Memory B cell (primary cell): ENCODE results near the gene EBLN1.
"Not testable (repeated sequence)": the region's sequence is repeated elsewhere in the genome, so short reads cannot be mapped to it uniquely, and the experiment has no call there.

Experiments
- ATAC-seq: fragments of 150-1000 bp; cut with Tn5 transposase; 2 replicates; pipeline ENCODE4 v1.10.0; 2021; ENCODE audit warnings: low read depth, mild to moderate bottlenecking, moderate library complexity
- DNase-seq, 2 donors: peaks; one replicate each; pipeline ENCODE4 v3.0.0; 2022; ENCODE audit warnings: low spot score in 2 of 2
- H3K27ac Mint-ChIP-seq: one replicate; pipeline ENCODE4 v1.8.0; 2022; ENCODE audit warnings: mild to moderate bottlenecking, moderate library complexity, mixed read lengths
- H3K27me3 Mint-ChIP-seq: one replicate; pipeline ENCODE4 v1.8.0; 2022; ENCODE audit warnings: mixed read lengths
- H3K36me3 Mint-ChIP-seq: one replicate; pipeline ENCODE4 v1.8.0; 2022; ENCODE audit warnings: mild to moderate bottlenecking, mixed read lengths
- H3K4me1 Mint-ChIP-seq: one replicate; pipeline ENCODE4 v1.8.0; 2022; ENCODE audit warnings: mixed read lengths
- H3K4me3 Mint-ChIP-seq: one replicate; pipeline ENCODE4 v1.8.0; 2022; ENCODE audit warnings: mild to moderate bottlenecking, moderate library complexity, mixed read lengths
- H3K9me3 Mint-ChIP-seq: one replicate; pipeline ENCODE4 v1.8.0; 2022; ENCODE audit warnings: mixed read lengths

The EBLN1 gene

GRCh38 chr10:22244855-22245254, 27.0 kb upstream of the EBLN1 start:
- Mint-ChIP-seq H3K36me3 (no peaks in the 10 kb centered on the region), H3K9me3 (peaks cover 1% of the 10 kb centered on the region), H3K4me3 (no peak overlapping the region), H3K27ac (no peak overlapping the region), H3K4me1 (peaks cover 2% of the 10 kb centered on the region), H3K27me3 (no peaks in the 10 kb centered on the region)
- no peak for DNase-seq
- no peak for ATAC-seq

DNA sequence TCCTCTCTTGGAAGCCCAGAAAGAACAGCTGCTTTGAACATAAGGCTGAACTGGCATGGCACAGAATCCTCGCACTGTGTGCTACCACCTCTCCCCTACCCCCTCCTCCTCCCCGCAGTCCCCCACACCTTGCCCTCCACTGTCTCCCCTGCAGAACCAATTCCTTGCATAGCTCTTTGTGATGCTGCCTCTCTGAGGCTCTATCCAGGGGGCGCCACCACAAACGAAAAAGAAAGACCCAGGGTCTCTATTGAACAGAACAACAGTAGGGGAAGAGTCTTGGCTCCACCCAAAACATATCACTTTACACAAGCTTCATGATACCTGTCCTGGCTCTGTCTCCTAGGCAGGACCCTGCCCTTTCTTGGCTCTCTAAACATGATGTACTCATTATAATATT, 26.2 kb upstream of the EBLN1 start:
- DNase-seq, result no peak
- Mint-ChIP-seq H3K4me1 (peaks cover 2% of the 10 kb centered on the region), H3K4me3 (no peak overlapping the region)

GRCh38 chr10:22243321-22243720, 25.5 kb upstream of the EBLN1 start:
- no peak for ATAC-seq
- DNase-seq, result no peak
- Mint-ChIP-seq H3K4me1 (peaks cover 2% of the 10 kb centered on the region), H3K4me3 (no peak overlapping the region), H3K36me3 (no peaks in the 10 kb centered on the region), H3K9me3 (peaks cover 1% of the 10 kb centered on the region), H3K27ac (no peak overlapping the region), H3K27me3 (no peaks in the 10 kb centered on the region)

More for the DNA sequence above, 26.2 kb upstream of the EBLN1 start:
- H3K27me3 Mint-ChIP-seq, result no peaks in the 10 kb centered on the region
- H3K27ac Mint-ChIP-seq, result no peak overlapping the region
- H3K9me3 Mint-ChIP-seq, result peaks cover 1% of the 10 kb centered on the region
- no peak for ATAC-seq
- no peaks in the 10 kb centered on the region for H3K36me3 Mint-ChIP-seq

- Mint-ChIP-seq H3K4me1 (peaks cover 11% of the 10 kb centered on the region), H3K27me3 (peaks cover 4% of the 10 kb centered on the region), H3K36me3 (no peaks in the 10 kb centered on the region), H3K4me3 (no peak overlapping the region), H3K9me3 (no peaks in the 10 kb centered on the region), H3K27ac (no peak overlapping the region)
- DNase-seq (no peak), ATAC-seq (no peak)
Measured at GRCh38 chr10:22231260-22231659, 13.4 kb upstream of the EBLN1 start.

DNA sequence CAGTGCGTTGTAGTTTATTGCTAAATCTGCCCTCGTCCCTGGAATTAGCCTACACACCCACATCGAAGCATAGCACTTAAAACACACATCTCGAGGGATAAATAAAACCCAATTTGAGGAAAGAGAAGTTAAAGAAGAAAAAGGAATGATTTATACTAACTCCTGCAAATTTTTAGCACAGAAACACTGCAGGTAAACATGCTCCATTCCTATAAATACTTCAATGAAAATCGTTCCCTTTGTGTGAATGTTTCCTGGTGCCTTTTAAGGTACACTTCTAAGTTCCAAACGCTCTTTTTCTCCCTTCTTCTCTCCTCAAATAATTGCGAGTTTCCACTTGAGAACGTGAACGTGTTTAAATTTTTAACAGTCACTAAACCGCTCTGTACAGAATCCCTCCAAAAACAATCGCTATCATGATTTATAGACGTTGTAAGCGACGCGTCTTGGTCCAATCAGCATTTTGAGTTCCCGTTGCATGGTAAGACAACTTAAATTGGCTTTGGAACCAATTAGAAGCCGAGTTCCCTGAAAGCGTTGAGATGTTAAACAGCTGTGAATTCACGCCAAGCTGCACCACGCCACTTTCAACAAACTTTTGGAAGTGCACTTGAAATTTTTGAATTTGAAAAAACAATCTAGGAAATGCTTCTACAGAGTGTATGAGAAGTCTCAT, 12.5 kb upstream of the EBLN1 start:
- peak overlapping the region; percentile 100 for H3K27ac Mint-ChIP-seq
- H3K27me3 Mint-ChIP-seq, result peaks cover 2% of the 10 kb centered on the region
- DNase-seq (peak in 1 of 2 donors; percentile 15), ATAC-seq (peak; percentile 17)
- H3K4me1 Mint-ChIP-seq, result peaks cover 11% of the 10 kb centered on the region
- no peaks in the 10 kb centered on the region for H3K9me3 Mint-ChIP-seq
- peak overlapping the region; percentile 93 for H3K4me3 Mint-ChIP-seq
- H3K36me3 Mint-ChIP-seq, result no peaks in the 10 kb centered on the region

DNA sequence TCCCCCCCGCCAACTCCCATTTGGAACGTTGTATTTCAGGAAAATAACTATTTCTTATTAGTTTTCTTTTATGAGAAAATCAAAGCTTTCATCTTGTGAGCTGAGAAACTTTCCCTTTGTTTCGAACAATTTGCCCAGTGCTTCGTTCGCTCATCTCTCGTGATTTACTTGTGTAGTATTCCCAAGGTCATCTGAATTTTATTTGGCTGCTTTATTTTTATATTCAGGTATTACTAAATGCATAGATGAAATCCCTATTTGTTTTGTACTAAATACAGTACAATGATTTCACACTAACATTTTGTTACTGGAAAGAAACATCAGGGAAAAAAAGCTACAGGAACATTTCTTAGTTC, 12.0 kb upstream of the EBLN1 start:
- no peaks in the 10 kb centered on the region for H3K9me3 Mint-ChIP-seq
- peaks cover 5% of the 10 kb centered on the region for H3K27me3 Mint-ChIP-seq
- no peaks in the 10 kb centered on the region for H3K36me3 Mint-ChIP-seq
- peak overlapping the region; percentile 93 for H3K4me3 Mint-ChIP-seq
- H3K4me1 Mint-ChIP-seq, result peaks cover 11% of the 10 kb centered on the region
- DNase-seq (no peak), ATAC-seq (no peak)
- H3K27ac Mint-ChIP-seq, result peak overlapping the region; percentile 100

DNA sequence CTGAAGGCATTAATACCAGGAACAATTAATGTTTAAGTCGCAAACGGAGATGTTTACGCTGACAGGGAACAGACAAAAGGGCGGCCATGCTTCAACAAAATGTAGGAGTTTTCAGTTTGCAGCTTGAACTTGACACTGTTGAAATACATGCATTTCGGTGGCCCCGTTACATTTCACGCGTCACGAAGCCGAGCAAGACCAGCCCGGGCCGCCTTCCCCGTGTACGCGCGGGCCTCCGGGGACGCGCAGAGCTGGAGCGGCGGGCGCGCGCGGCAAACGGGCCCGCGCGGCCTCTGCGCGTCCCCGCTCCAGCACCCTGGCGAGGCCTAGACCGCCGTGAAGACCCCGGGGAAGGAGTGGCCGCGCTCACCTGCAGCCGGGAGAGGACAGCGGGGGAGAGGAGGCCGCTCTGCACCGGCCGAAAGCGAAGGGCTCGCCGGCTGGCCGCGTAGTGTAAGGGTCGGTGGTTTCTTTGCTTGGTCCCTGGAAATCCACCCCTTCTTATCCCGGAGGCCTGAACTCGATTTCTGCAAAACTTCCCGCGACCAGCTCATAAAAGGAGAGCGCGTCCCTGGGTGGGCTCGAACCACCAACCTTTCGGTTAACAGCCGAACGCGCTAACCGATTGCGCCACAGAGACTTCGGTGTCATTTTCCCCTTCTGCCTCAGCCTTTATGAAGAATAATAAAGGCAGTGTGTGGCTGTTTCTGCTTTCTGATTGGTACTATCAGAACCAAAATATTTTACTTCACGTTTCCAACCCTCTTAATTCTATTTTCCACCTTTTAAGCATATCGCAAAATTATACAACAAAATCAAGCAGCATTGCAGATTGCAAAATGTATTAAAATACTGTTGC, 11.4 kb upstream of the EBLN1 start:
- Mint-ChIP-seq H3K36me3 (no peaks in the 10 kb centered on the region), H3K27ac (peak overlapping the region; percentile 100), H3K4me3 (peak overlapping the region; percentile 93), H3K27me3 (peaks cover 5% of the 10 kb centered on the region), H3K4me1 (peaks cover 11% of the 10 kb centered on the region), H3K9me3 (no peaks in the 10 kb centered on the region)
- DNase-seq, result peak; percentile 91 to 92
- ATAC-seq, result peak; percentile 85

DNA sequence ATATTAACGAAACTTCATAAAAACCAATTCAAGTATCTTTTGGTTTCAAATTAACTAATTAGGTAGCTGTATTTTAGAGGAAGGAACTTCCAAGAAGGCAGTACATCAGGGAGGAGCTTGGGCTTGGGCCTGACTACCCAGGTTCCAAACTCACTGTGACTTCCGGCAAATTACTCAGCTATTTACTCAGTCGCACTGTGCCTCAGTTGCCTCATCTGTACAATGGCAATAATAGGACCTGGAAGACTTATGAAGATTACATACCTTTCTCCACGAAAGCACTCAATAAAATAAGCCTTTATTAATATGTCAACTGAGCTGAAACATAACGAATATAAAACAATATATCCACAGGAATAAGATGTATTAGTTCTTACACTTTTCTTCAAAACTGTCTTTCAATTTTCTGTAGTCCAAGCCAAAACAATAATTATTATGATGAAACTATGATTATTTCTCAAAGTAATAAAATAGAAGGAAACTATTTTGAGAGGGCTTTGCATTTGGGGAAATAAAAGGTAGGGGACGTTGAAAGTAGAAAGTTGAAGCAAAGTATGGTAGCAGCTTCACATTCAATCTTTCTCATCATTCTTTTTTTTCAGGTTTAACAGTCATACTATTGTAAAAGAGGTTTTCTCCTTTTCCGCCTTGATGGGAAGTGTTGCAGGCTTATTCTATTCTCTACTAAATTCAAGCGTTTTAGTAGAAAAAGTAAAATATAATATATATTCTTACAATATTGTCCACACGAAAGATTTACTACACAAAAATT, 10.5 kb upstream of the EBLN1 start:
- Mint-ChIP-seq H3K4me3 (peak overlapping the region; percentile 93), H3K27me3 (peaks cover 3% of the 10 kb centered on the region), H3K9me3 (no peaks in the 10 kb centered on the region), H3K36me3 (no peaks in the 10 kb centered on the region), H3K27ac (peak overlapping the region; percentile 100), H3K4me1 (peaks cover 11% of the 10 kb centered on the region)
- no peak for ATAC-seq
- DNase-seq, result no peak

DNA sequence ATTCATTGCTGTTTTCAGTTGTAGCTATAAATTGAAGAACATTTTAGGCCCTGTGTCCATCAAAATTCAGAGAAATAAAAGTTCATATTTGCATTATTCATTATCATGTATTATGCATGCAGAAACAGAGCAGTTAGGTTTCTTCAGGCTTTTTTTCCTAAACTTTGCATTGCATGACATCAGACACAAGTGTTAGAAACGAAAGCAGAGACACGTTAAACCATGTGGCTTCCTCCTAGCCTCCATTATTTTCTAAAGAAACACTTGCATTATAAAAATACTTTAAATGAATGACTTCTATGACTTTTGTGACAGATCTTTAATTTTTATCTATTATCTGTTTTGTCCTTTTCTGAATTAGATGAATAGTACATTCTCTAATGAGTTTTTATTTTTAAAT, 8.8 kb upstream of the EBLN1 start:
- H3K36me3 Mint-ChIP-seq, result no peaks in the 10 kb centered on the region
- peaks cover 3% of the 10 kb centered on the region for H3K27me3 Mint-ChIP-seq
- DNase-seq (no peak), ATAC-seq (no peak)
- no peak overlapping the region for H3K4me3 Mint-ChIP-seq
- H3K4me1 Mint-ChIP-seq, result peaks cover 11% of the 10 kb centered on the region
- H3K9me3 Mint-ChIP-seq, result peaks cover 4% of the 10 kb centered on the region
- H3K27ac Mint-ChIP-seq, result no peak overlapping the region

- no peak overlapping the region for H3K4me3 Mint-ChIP-seq
- no peak for ATAC-seq
- H3K4me1 Mint-ChIP-seq, result no peaks in the 10 kb centered on the region
- DNase-seq, result no peak
- no peak overlapping the region for H3K27ac Mint-ChIP-seq
- no peaks in the 10 kb centered on the region for H3K36me3 Mint-ChIP-seq
- H3K9me3 Mint-ChIP-seq, result peaks cover 4% of the 10 kb centered on the region
- H3K27me3 Mint-ChIP-seq, result peaks cover 10% of the 10 kb centered on the region
Measured at GRCh38 chr10:22222236-22223190, 4.7 kb upstream of the EBLN1 start.

DNA sequence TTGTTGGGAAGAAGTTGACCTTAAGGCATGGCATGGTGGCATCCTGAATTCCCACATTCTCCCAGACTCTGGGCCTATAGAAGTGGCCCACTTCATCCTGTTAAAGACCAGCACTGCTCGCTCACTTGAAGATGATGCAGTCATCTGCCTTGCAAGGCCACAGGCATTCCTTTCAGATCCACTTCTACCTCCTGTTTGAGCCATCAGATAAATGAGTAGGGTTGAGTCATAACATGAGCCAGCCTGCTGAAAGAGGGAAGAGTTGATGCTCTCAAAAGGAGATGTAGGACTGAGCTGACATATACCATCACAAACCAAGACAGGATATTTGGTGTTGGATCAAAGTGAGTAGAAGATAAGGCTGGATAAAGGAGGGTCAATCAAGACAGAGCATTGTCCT, 1.5 kb upstream of the EBLN1 start:
- Mint-ChIP-seq H3K27ac (no peak overlapping the region), H3K4me1 (no peaks in the 10 kb centered on the region), H3K9me3 (peaks cover 4% of the 10 kb centered on the region), H3K4me3 (no peak overlapping the region), H3K27me3 (peaks cover 8% of the 10 kb centered on the region), H3K36me3 (no peaks in the 10 kb centered on the region)
- ATAC-seq (no peak), DNase-seq (no peak)

- peaks cover 8% of the 10 kb centered on the region for H3K27me3 Mint-ChIP-seq
- DNase-seq (no peak), ATAC-seq (no peak)
- no peaks in the 10 kb centered on the region for H3K4me1 Mint-ChIP-seq
- no peak overlapping the region for H3K4me3 Mint-ChIP-seq
- no peak overlapping the region for H3K27ac Mint-ChIP-seq
- peaks cover 4% of the 10 kb centered on the region for H3K9me3 Mint-ChIP-seq
- no peaks in the 10 kb centered on the region for H3K36me3 Mint-ChIP-seq
Measured at GRCh38 chr10:22218448-22218847, 633 bp upstream of the EBLN1 start.

- H3K36me3 Mint-ChIP-seq, DNase-seq, H3K27me3 Mint-ChIP-seq, H3K27ac Mint-ChIP-seq, H3K9me3 Mint-ChIP-seq, H3K4me1 Mint-ChIP-seq, ATAC-seq, H3K4me3 Mint-ChIP-seq: not testable (repeated sequence)
Measured at GRCh38 chr10:22217084-22217483, 731 bp downstream of the EBLN1 start.
